Fibroblast of skin of abdomen (primary cell): ENCODE results near the gene SLC6A9.

Experiments
- DNase-seq: peaks from one replicate; pipeline ENCODE4 v3.0.0-alpha.2; 2013

Gene SLC6A9

DNA sequence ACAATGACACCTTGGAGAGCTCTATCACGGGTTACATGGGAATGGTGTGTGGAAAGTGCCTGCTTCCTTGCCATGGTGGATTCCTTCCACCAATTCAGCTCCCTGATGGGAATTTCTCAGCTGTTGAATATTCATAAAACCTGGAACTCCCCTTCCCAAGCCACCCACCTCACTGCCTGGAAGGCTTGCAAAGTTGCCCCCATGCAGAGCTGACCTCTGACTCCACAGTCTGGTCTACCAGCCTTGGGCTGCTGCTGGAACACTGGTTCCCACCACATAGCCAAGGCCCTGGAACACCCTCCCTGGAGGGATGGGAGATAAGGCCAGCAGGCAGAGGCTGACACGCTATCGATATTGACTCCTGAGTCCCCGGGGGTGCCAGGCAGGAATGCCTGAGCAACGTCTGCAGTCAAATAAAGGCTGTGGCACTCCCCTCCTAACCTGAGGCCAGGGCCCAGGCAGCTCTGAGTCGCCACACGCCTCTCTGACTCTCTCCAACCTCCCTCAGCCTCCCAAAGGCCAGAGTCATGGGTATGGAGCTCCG lies 31.1 kb downstream of the SLC6A9 start:
- no peak for DNase-seq

DNA sequence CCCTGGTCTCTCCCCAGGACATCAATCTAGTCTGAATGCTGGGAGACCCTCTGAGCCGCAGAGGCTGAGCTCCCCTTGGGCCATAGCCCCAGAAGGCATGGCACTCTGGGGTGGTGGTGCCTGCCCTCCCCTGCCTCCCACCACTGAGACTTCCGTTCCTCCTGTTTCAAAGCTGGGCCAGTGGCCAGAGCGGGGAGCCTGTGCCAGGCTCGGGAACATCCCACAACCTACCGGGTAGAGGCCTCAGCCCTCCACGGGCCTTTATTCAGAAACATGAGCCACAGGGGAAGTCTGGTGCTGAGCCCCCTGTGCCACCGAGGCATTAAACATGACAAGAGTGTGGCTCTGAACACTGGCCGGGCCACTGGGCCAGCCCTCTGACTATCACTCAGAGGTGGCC lies 31.8 kb downstream of the SLC6A9 start:
- DNase-seq: no peak

- DNase-seq: no peak
Measured at GRCh38 chr1:43998000-43998378, 33.3 kb downstream of the SLC6A9 start.

GRCh38 chr1:43997295-43997999 lies 33.8 kb downstream of the SLC6A9 start:
- no peak for DNase-seq

- no peak for DNase-seq
Measured at GRCh38 chr1:43996733-43997115, 34.5 kb downstream of the SLC6A9 start.

DNA sequence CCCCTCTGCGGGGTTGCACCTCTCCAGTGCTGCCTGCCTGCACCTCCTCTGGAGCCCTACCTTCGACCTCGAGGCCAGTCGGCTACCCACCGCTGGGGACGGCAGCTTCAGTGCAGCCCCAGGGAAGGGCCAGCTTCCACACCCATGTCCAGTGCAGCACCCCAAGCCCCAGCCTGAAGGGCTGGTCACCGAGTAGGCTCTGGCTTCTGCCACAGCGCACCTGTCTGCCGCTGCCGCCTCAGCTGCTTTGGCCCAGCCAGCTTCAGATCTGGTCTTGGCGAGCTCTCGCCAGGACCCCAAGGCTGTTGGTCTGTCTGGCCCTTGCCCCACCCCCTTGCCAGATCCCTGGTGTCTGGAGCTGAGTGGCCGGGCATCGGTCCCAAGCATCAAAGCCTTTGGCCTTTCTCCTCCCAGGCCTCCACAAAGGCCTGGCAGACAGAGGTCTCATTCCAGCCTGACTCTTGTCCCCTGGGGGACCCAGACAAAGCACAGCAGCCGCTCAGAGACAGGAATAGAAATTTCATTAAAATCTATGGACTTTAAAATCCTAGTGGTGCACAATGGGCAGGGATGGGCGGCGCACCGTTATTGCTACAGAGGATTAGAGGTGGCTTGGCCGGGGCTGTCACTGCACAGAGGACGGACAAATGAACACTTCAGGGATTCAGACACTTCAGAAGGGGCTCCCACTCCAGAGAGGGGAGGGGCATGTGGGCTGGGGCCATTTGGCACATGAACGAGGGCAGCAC lies 35.1 kb downstream of the SLC6A9 start:
- no peak for DNase-seq

DNA sequence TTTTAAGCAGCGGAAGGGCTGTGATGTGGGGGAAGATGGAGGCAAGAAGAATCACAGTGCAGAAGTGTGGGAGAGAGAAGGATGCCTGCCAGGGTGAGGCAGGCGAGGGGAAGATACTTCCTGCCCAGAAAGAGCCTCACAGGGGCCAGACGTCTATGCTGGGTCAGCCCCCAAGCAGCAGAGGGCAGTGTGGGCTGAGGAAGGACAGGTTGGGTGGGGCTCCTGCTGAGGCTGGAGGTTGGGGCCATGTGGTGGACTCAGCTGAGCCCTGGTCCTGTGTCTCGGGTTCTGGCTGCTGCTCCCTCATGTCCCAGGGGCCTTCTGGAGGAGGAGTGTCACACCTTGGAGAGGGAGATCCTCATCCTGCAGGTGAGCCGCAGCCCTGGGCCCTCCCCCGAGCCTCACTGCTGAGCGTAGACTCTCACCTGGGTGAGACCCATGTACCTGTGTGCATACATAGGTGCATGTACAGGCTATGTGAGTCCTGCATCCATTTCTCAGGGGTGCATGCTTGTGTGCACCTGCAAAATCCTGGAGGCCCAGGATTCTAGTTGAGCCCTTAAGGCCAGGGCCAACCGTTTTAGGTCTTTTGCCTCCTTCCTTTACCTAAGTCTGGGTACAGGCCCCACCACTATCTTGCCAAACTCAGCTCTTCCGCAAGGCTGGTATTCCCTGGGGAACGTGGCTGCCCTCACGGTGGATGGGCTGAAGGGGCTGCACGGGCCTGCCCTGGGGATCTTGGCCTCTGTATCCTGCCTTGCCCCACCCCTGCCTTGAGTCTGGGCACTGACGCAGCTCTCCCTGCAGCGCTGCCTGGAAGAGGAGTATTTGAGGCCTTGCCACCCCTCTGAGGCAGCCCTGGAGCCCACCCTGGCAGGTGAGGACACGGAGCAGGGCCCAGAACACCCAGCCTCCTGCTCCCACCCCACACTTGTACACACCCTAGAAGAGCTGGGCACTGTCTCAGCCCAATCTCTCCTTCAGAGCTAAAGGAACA lies 36.2 kb downstream of the SLC6A9 start:
- DNase-seq: no peak

GRCh38 chr1:43994071-43994470 lies 37.2 kb downstream of the SLC6A9 start:
- DNase-seq: no peak

GRCh38 chr1:43993206-43993914 lies 37.9 kb downstream of the SLC6A9 start:
- no peak for DNase-seq

- no peak for DNase-seq
Measured at GRCh38 chr1:43992232-43992995, 38.8 kb downstream of the SLC6A9 start.

DNA sequence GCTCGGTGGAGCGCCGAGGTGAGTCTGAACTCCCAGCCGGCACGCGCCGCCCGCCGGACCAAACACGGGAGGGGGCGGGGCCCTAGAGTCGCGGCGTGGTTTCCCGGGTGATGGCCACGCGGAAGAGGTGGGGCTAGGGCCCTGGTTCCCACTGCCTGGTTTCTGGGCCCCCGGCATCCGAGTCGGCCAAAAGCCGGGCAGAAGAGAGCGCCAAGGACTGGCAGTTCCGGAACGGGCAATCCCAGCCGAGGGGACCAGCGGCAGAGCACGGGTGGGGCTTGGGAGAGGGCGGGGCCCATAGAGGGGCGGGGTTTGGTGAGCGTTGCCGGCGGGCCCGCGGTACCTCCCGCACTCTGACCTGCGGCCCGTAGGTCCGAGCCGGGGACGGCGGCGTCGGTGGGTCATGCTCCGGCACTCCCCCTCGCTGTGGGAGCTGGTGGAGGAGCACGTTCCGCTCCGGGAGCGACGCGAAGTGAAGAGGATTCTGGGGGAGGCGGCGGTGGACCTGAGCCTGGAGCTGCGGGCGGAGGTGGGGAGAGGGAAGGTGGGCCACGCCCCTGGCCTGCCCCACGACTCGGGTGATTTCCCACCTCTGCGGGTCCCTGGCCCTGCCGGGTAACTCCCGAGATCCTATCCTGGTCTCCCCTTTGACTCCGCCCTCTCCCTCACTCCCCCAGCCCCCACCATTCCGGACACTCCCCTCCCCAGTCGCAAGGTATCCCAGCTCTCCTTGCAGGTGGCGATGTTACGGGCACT lies 39.6 kb downstream of the SLC6A9 start, which contains the start of gene CCDC24:
Gene CCDC24, plus strand, starts transcription at position 124 of the 756 bp plus-strand sequence. Its CDS starts 280 bp downstream, at position 404.
- DNase-seq: peak; percentile 73

DNA sequence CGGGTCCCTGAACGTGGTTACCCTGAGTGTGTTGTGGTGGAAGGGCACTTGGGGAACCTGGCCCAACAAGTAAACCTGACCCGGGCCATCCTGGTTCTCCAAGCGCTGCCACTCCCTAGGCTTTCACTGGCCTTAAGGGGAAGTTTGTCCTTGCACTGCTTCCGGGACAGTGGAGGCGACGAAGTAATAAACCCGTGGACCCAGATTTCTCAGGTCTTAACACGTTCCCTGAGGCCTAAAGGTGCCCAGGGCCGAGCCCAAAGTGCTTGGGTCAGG lies 40.1 kb downstream of the SLC6A9 start:
- DNase-seq: no peak

DNA sequence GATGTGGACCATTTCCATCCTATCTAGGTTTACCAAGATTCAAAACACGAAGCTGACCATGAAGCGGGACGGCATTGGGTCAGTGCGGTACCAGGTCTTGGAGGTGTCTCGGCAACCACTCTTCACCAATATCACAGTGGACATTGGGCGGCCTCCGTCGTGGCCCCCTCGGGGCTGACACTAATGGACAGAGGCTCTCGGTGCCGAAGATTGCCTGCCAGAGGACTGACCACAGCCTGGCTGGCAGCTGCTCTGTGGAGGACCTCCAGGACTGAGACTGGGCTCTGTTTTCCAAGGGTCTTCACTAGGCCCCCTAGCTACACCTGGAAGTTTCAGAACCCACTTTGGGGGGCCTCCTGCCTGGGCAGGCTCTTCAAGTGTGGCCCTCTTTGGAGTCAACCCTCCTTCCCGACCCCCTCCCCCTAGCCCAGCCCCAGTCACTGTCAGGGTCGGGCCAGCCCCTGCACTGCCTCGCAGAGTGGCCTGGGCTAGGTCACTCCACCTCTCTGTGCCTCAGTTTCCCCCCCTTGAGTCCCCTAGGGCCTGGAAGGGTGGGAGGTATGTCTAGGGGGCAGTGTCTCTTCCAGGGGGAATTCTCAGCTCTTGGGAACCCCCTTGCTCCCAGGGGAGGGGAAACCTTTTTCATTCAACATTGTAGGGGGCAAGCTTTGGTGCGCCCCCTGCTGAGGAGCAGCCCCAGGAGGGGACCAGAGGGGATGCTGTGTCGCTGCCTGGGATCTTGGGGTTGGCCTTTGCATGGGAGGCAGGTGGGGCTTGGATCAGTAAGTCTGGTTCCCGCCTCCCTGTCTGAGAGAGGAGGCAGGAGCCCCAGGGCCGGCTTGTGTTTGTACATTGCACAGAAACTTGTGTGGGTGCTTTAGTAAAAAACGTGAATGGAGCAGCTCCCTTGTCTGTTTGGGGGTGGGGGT lies 40.7 kb downstream of the SLC6A9 start:
- DNase-seq: no peak

DNA sequence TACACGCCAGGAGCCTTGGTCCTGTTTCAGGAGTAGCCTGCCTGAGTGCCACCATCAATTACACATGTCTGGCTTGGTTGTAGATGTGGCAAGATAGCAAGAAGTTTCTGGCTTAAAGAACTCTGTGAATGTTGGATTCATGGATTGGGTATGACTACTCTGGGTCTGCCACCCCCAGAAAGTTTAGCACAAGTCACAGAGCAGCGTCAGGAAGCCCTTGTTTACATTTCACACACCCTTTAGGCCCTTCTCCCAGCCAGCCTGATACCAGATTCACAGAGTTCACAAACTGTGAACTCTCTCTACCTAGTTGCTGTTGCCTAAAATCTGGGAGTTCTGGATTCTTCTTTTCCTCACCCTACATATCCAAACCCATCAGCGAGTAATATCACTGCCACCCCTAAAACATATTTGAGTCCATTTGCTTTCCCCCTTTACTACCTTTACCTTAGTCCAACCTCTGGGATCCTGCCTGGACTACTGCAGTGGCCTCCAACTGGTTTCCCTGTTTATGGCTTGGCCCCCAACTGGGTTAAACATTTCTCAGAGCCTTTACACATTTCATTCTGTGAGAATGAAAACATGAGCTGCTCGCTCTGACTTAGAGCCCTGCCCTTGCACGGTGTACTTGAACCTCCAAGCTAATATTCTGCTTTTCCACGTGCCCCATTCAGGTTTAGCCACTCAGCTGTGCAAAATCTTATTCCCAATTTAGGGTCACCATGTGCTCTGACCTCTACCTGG lies 43.9 kb downstream of the SLC6A9 start:
- no peak for DNase-seq

DNA sequence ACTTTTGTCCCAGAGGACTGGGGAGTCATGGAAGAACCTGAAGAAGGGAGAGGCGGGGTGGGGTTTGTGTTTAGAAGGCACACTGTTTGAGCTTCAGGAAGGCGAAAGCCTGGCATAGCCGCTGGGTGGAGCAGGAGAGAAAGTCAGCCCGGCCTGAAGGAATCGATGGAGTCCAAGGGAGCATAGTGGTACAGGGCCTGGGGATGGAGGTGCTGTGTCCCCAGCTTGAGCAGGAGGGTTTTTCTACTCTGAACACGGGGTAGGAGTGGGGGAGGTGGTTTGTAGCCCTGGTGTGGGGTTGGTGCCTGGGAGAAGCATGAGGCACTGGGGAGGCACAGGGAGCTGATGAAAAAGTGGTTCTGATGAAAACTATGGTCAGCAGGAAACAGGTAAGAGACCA lies 44.5 kb downstream of the SLC6A9 start:
- DNase-seq: no peak

- DNase-seq: no peak
Measured at GRCh38 chr1:43985984-43986595, 45.2 kb downstream of the SLC6A9 start.

DNA sequence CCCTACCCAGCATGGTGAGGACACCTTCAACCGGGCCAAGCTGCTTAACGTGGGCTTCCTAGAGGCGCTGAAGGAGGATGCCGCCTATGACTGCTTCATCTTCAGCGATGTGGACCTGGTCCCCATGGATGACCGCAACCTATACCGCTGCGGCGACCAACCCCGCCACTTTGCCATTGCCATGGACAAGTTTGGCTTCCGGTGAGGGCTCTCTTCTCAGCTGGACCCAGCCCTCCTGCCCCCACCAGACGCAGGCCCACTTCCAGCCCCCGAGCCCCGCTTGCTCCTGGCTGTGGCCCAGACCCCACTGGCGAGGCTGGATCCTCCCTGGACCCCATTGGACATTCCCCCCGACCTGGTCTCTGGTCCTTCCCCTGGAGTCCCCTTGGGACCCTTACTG lies 46.4 kb downstream of the SLC6A9 start:
- no peak for DNase-seq

DNA sequence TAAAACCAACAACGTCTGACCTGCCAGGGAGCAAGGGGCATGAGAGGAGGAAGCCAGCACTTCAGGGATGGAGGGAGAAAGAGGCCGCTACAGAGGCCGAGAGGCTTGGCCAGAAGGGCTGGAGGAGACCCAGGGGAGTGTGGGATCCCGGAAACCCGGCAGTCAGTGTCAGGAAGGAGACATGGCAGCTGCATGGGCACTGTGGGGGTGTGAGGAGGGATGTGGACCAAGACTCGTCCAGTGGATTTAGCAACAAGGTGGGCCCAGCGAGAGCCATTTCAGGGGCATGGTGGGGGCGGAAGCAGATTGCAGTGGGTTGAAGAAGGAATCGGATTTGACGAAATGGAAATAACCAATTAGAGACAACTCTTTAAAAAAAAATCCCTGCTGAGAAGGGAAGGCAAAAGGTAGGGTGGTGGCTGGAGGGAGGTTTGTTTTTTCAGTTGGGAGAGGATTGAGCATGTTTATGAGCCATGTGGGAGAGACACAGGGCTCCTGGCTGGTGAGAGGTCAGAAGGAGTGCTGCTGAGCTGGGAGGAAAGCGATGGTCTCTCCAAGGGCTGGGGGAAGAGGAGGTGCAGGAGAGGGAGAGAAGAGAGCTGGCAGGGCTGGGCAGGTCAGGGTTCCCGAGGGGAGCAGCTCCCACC lies 47.9 kb downstream of the SLC6A9 start:
- no peak for DNase-seq
